HG03280 (cell line): ENCODE measurements around the gene ACSF3.

Source experiments
- ATAC-seq: cut with Tn5 transposase; IDR thresholded peaks from one replicate; pipeline ENCODE4 v1.9.1; 2021; ENCODE audit warnings: mild to moderate bottlenecking, moderate library complexity; ENCODE audit not compliant: unreplicated experiment

ACSF3 gene

DNA sequence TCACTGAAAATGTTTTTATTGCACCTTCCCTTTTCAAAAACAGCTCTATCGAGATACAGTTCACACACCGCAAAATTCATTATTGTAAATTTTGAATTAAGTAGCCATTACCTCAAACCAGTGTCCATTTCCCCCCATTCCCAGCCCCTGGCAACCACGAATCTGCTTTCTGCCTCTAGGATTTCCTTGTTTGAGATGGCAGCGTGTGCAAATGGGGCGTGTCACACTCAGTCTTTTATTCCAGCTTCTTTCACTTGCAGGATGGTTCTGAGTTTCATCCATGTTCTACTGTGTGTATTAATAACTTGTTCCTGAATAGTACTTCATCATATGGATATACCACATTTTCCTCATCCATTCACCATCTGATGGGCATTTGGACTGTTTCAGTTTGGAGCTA lies 14.8 kb downstream of the ACSF3 start:
- ATAC-seq = no peak

DNA sequence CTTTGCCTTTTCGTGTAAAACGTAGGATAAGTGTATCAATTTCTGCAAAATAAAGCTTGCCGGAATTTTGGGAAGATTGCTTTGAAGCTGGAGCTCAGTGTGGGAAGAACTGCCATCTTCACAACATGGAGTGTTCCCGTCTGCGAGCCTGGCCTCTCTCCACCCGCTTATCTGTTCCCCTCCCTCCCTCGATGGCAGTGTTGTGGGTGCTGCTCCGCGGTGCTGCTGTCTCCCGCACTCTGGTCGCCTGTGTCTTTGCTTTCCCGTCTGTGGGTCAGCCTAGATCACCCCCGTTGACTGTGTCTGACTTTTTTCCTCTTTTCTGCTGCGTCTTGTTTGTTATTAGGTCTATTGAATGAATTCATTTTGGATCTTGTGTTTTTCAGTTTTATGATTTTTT lies 17.0 kb downstream of the ACSF3 start:
- no peak for ATAC-seq

DNA sequence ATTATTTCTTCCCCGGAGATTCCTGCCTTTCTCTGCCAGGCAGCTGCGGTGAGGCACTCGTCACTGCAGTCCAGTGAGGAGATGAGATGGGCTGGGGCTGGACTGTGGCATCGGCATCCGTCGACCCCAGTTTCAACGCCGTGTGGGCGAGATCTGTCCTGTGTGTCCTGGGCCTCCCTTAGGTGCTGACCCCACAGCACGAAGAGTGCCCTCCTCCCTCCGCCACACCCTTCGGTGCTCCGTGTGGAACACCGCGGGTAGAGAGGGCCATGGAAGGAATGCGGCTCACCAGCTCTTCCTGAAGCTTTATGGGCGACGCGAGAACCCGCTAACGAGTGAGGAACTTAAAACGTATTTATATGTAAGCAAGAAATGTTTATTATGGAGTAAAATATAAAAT lies 17.6 kb downstream of the ACSF3 start:
- no peak for ATAC-seq

DNA sequence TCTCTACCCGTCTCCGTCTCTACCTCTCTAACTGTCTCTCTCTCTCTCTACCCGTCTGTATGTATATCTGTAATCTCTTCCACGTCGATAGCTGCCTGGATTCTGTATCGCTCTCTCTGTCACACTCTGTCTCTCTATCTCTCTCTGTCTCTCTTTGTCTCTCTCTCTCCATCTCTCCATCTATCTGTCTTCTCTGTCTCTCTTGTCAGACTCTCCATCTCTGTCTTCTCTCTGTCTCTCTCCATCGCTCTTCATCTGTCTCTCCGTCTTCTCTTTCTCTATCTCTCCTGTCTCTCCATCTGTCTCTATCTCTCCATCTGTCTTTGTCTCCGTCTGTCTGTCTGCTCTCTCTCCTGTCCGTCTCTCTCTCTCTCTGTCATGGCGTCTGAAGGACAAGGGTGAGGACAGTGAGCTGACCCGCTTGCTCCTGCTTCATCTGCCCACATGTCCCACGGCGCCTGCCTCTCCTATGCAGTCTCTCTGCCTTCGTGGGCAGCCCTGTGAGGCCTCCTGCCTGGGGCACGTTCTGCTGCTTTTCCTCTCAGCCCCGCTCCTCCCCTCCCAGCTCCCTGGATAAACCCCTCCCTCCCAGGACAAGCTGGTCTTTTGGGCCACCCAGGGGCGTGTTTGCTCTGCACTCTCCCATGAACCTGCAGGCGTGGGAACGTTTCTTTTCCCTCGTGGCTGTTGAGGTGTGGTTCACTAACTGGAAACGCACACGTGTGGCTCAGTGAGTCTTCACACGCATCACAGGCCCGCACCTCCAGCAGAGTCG lies 18.9 kb downstream of the ACSF3 start:
- ATAC-seq = no peak

DNA sequence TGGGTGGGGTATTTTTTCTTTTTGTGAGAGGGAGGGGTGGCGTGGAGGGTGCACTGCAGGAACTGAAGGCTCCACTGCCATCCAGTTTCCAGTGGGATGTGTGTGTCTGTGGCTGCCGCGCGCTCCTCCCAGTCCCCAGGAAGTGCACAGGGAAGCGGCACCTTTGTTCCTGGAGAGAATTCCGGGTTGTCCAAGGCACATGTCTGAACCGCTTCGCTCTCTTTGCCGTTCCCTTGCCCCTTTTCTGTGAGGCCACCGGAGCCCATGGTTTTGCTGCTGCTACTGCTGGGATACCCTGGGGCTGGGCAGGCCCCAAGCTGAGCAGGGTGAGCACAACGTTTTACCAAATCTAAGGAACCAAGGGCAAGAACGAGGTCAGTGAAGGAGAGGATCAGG lies 19.5 kb downstream of the ACSF3 start:
- no peak for ATAC-seq

DNA sequence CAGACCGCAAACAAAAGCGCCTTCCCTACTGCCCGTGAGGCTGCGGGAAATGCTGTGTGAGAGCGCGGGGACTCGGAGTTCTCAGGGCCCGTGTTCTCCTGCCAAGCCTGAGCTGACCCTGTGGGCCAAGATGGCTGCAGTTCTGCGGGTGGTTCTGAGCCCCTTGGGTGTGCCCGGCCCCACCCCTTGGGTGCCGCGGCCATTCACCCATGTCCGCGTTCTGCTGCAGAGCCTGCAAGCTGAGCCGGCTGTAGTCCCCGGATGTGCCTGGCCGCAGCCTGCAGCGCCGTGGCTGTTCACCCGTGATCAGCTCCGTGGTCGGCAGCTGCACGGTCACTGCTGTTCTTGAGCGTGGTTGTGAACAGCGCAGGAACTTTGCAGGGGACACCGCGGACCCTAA lies 20.0 kb downstream of the ACSF3 start:
- no peak for ATAC-seq

DNA sequence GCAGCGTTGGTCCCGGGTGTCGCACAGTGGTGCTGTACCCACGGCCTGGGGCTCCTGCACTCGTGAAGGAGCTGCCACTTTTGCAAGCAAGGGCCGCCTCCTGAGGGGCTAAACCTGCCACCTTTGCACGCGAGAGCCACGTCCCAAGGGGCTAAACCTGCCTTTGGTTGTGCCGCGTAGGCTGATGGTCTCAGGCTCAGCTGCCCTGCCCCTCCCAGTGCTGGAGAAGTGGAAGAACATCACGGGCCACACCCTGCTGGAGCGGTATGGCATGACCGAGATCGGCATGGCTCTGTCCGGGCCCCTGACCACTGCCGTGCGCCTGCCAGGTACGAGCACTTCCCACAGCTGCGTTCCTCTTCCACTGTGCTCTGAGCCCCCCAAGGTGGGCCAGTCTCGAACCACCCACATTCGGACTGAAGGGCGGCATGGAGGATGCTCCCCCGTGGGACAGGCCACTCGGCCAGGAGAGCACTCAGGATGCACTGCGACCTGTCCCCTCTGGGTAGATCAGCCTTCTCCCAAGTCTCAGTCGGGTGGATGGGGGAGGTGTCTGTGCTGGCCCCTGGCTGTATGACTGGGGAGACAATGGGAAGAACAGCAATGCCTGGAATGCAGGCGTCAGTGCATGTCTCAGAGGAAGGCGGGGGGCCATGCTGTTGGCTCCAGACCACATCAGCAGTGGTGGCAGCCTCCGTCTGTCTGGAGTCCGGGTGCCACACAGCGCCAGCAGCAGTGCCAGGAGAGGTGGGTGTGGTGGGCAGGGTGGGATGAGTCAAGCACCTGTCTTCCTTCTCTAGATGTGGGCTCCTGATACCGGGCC lies 20.7 kb downstream of the ACSF3 start:
- ATAC-seq = no peak

DNA sequence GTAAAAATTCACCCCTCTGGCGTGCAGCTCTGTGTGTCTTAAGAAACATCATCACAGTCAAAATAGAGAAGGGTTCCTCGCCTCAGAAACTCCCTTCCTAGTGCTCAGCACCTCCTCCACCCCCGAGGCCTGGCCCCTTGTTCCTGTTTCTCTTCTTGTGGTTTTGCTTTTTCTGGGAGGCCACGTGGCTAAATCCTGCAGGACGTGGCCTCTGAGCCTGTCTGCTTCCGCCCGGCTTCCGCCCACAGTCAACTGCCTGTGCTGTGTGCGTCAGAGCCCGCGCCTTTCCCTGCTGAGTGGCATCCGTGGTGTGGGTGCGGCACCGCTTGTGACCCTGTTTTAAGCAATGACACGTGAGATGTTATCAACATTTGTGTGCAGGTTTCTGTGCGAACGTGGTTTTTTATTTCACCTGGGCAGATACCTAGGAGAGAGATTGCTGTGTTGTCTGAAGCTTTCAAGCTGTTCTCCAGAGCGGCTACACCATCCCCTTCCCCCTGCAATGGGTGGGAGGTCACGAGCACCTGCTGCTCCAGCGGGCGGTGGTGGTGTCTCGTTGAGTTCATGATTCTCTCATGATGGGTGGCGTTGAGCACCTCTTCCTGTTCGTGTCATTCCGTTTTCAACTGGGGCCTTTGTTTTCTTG lies 21.7 kb downstream of the ACSF3 start:
- ATAC-seq = peak; percentile 67

DNA sequence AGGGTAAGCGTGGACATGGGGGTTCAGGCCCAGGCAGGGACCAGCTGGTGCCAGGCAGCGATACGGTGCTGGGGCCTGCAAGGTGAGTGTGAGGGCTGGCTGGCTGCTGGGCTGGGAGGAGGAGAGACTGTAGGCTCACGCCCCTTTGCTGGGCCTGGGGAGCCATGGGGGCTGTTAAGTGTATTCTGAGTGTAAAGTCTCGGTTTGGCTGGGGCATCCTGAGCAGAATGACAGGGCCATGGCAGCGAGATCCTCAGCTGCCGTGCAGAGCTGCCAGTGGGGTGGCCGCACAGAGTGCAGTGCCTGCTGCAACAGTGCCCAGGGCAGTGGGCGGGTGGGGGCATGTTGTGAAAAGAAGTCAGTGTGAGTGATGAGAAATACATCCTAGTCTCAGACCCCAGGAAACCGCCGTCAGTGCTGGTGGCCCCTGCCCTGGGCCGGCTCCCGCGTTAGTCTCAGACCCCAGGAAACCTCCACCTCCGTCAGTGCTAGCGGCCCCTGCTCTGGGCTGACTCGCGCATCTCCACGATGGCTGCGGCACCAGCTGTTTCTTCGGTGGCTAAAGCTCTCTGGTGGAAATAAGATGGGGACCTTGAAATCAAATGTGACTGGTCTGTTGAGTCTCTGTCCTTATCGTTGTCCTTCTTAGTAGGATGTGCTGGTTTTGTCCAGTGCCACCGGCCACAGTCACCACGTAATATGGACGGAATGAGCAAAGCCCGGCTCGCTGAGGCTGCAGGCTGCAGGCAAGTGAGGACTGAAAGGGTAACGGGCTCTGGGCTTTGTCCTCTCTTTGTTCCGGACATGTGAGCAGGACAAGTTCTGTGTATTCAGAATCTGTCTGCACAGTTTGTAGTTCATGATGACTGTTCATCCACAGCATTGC lies 22.9 kb downstream of the ACSF3 start:
- ATAC-seq = no peak

DNA sequence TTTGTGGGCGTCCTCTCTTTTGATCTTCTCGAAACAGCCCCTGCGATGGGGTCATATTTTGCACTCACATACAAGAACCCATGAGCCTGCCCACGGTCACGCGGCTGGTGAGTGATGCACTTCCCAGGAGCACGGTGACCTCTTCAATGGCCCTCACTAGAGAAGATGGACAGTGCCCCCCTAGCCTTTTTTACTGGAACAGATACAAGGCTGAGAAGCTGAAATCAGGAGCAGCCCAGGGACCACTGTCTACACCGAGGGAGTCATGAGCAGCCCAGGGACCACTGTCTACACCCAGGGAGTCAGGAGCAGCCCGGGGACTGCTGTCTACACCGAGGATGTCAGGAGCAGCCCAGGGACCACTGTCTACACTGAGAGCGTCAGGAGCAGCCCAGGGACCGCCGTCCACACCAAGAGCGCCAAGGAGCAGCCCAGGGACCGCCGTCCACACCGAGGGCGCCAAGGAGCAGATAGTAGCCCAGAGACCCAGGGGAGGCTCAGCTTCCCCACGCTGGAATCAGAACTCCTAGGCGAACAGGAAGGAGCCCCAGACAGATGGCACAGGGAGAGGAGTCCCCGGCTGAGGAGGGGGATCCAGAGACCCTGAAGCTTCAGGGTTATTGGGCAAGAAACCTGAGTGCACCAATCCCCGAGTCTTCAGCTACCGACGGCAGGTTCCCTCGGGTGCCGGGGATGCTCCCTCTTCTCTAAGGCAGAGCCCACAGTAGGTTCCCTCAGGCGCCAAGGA lies 23.7 kb downstream of the ACSF3 start:
- no peak for ATAC-seq

DNA sequence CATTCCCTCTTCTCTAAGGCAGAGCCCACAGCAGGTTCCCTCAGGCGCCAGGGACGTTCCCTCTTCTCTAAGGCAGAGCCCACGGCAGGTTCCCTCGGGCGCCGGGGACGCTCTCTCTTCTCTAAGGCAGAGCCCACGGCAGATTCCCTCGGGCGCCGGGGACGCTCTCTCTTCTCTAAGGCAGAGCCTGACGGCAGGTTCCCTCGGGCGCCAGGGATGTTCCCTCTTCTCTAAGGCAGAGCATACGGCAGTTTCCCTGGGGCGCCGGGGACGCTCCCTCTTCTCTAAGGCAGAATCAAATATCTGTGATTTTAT lies 24.3 kb downstream of the ACSF3 start:
- ATAC-seq = no peak

DNA sequence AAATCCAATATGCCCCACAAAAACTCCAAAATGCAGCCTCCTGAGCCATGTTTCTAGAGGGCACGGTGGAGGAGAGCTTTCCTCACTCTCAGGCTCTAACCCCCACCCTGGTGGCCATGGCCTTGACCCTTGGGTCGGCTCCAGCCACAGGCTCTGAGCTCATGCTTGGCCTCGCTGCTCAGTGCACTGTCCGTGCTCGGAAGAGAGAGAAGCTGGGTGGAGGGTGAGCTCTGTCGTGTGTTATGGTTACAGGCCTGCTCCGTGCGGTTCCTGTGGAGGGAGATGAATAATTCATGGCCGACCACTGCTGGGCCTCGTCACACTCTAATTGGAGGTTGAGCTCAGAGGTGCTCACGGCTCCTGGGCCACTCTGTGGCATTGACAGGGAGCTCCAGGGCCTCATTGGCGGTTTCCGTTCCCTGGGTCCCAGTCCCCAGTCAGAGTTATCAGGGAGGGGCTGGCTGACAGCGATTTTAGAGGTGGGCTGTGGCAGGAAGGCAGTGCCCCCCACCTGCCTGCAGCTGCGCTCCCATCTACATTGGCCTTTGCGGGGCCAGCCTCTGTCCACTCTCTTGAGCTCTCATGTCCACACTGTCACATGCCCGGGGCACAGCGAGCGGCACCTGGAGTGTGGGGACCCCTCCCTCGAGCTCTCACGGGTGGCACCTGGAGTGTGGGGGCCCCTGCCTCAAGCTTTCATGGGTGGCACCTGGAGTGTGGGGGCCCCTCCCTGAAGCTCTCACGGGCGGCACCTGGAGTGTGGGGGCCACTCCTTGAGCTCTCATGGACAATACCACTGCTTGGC lies 24.9 kb downstream of the ACSF3 start:
- ATAC-seq = no peak

DNA sequence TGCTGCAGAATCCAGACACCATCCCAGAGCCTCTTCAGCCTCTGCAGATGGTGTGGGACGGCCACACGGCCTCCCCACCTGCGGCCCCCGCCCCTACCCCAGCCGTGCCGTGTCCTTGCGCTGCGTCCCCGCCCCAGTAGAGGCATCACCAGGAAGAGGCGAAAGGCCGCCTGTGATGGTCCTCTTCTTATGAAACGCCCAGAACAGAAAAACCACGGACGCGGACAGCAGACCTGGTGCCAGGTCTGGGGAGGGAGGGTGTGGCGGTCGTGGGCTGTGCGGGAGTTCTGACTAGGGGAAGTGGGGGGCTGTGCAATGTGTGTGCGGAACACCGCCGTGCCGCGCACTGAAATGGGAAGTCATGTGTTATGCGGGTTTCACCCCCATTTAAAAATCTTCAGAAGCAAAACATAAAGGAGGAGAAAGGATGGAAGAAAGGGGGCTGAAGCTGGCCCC lies 25.5 kb downstream of the ACSF3 start:
- ATAC-seq = no peak

DNA sequence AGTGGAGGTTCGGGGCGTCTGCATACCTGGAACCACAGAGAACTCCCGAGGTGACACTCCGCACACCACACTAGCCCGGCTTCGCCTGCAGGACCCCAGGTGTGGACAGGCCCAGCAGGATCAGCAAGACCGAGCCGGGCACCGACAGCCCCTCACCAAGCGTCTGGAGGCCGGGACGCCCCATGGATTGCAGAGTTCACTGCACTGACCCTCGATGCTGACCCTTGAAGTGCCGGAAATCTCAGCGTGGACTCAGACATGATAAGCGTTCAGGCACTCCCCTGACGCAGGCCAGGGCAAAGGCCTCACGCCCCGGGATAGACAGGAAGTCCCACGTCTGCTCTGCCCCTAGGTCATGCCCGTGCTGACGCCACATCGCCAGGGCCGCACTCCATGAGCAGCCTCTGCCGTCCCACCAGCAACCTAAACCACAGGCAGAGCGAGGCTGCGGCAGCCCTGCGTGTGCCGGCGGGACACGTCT lies 26.0 kb downstream of the ACSF3 start:
- ATAC-seq = no peak

DNA sequence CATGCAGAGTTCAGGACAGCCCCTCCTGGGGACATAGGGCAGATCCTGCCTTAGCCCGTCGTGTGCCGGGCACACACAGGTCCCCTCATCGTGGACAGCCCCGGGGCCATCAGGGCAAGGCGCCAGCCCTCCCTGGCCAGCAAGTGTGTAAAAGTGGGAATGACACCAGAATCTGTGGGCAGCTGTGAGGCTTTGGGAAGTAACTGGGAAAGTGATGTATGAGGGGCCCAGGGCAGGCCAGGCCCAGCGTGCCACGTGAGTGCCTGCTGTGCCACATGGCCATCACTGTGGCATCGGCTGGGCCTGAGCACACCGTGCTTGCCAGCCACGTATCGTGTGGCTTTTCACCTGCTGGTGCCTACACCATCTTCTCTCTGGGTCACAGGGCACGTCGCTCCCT lies 26.6 kb downstream of the ACSF3 start:
- ATAC-seq = no peak

DNA sequence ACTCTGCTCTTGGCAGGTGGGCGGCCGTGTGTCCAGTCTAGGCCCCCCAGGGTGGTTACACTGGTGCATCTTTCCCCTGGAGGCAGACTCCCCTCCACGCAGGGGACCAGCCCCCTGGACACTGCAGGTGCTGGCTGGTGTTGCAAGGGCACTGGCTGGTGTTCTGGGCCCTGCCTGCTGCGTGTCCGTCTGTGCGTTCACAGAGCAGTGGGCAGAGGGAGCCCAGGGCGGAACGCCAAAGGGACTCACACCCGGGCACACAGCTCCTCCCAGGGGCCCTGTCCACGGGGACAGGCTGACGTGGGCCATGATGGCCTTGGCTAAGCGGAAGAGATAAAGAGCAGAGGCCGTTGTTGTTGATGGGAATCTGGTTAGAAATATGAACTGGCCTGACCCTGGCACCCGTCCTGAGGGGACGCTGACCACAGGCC lies 27.3 kb downstream of the ACSF3 start:
- no peak for ATAC-seq

DNA sequence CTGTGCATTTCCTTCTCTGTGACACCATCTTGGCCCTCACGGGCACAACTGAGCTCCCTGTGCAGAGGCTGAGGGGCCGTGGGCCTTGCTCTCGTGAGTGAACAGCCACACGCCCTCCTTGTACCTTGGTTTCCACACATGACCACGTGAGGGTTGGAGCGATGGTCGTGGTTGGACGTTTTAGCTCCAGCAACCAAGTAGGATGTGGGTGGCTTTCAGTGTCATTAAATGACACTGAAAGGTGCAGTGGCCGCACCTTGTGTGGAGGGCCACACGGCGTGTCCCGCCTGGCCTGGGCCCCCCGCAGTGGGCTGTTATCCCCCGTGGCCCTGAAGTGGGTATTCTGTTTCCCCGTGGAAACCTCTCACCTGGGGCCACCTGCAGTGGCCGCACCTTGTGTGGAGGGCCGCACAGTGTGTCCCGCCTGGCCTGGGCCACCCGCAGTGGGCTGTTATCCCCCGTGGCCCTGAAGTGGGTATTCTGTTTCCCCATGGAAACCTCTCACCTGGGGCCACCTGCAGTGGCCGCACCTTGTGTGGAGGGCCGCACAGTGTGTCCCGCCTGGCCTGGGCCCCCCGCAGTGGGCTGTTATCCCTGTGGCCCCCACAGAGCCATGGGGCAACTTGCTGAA lies 28.2 kb downstream of the ACSF3 start:
- no peak for ATAC-seq

DNA sequence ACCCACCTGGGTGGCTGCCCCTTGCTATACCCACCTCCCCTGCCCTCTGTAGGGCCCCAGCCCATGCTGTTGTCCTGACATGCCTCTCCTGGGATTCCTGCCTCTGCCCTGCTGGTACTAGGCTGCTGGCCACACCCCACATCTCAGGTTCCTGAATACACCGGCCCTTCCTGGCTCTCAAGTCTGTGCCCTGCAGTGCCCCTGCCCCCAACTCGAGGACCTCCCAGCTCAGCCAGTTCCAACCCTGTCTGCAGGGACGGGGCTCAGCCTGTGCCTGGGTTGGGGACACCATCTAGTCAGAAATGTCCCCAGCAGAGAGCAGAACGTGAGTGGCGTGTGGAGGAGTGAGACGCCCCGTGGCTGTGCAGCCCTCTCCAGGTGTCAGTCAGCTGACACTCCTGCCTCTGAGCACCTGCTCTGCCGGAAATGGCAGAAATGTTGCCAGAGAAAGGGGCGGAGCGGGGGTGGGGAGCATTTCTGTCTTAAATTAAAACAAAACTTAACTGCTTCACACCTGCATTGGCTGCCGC lies 28.7 kb downstream of the ACSF3 start:
- ATAC-seq = peak; percentile 55
